ENCODE data around the gene DEPP1. TPM values are rescaled to one million over a fixed set of nuclear protein-coding genes. Genes with fewer than 3 reads are reported as not detected.

Gene DEPP1
- total and polyA plus RNA-seq, 2 experiments from 2014 or later = 0.37 to 1.3 TPM

DNA sequence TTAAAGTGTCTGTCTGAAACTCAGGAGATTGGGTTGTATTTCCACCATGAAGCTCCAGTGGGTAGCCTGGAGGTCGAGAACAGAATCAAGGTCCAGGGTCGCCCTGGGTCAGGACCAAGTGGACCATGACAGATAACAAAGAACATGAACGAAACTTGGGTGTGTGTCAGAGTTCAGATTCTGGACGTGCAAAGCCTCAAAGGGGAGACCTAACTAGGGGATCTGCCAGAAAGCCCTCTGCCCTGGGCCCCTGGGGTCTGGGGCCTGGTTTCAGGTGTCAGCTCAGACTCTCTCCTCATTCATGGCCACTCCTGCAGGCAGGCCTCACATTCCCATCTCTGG lies 17.4 kb downstream of the DEPP1 start:
- Histone ChIP-seq H3K27ac (ENCODE audit: low read depth) (no peak overlapping the region), H3K9me2 (ENCODE audit: insufficient read depth) (peaks cover 6% of the 10 kb centered on the region; the same call in 1 of the 2 replicates), H4K20me1 (replicated peaks; ENCODE audit: insufficient read depth) (no peaks in the 10 kb centered on the region), H3F3A (replicated peaks; ENCODE audit: low read depth) (peaks cover 6% of the 10 kb centered on the region; the same call in 1 of the 2 replicates), H3K36me3 (ENCODE audit: insufficient read depth) (no peaks in the 10 kb centered on the region), H3K4me1 (ENCODE audit: insufficient read depth) (peaks cover 66% of the 10 kb centered on the region), H3K27me3 (ENCODE audit: insufficient read depth) (peaks cover 9% of the 10 kb centered on the region), H3K4me2 (peak overlapping the region; percentile 93), H3K79me2 (replicated peaks; ENCODE audit: insufficient read depth) (no peaks in the 10 kb centered on the region), H3K4me3 (peak overlapping the region; percentile 76; the same call in 1 of the 2 replicates), H2AFZ (no peak overlapping the region)
- no peak overlapping the region for H3K27ac Mint-ChIP-seq
- H3K9me3 Mint-ChIP-seq = no peaks in the 10 kb centered on the region; the same call in 1 of the 3 replicates
- TF ChIP-seq, protein P1, sequence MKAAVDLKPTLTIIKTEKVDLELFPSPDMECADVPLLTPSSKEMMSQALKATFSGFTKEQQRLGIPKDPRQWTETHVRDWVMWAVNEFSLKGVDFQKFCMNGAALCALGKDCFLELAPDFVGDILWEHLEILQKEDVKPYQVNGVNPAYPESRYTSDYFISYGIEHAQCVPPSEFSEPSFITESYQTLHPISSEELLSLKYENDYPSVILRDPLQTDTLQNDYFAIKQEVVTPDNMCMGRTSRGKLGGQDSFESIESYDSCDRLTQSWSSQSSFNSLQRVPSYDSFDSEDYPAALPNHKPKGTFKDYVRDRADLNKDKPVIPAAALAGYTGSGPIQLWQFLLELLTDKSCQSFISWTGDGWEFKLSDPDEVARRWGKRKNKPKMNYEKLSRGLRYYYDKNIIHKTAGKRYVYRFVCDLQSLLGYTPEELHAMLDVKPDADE (IDR thresholded peaks at IDR 0.05) = no peak
- TF ChIP-seq JUNB (IDR thresholded peaks at IDR 0.05; ENCODE audit: unreplicated experiment) (no peak), ZNF331 (CRISPR knock-in tag; IDR thresholded peaks at IDR 0.05; ENCODE audit: low read depth) (no peak), STAT1 (IDR thresholded peaks at IDR 0.05; ENCODE audit: unreplicated experiment) (no peak), NANOG (IDR thresholded peaks at IDR 0.05; ENCODE audit: borderline replicate concordance) (no peak), EZH2phosphoT487 (IDR thresholded peaks at IDR 0.05; ENCODE audit: unreplicated experiment) (no peak), EZH2 (IDR thresholded peaks at IDR 0.05; ENCODE audit: low read depth, unreplicated experiment) (no peak), POLR2AphosphoS5 (IDR thresholded peaks at IDR 0.05; ENCODE audit: low read depth) (no peak), ZNF114 (CRISPR knock-in tag; IDR thresholded peaks at IDR 0.05) (no peak), CREB1 (CRISPR knock-in tag; IDR thresholded peaks at IDR 0.05; ENCODE audit: low read depth) (no peak)
- TF ChIP-seq, protein P2, sequence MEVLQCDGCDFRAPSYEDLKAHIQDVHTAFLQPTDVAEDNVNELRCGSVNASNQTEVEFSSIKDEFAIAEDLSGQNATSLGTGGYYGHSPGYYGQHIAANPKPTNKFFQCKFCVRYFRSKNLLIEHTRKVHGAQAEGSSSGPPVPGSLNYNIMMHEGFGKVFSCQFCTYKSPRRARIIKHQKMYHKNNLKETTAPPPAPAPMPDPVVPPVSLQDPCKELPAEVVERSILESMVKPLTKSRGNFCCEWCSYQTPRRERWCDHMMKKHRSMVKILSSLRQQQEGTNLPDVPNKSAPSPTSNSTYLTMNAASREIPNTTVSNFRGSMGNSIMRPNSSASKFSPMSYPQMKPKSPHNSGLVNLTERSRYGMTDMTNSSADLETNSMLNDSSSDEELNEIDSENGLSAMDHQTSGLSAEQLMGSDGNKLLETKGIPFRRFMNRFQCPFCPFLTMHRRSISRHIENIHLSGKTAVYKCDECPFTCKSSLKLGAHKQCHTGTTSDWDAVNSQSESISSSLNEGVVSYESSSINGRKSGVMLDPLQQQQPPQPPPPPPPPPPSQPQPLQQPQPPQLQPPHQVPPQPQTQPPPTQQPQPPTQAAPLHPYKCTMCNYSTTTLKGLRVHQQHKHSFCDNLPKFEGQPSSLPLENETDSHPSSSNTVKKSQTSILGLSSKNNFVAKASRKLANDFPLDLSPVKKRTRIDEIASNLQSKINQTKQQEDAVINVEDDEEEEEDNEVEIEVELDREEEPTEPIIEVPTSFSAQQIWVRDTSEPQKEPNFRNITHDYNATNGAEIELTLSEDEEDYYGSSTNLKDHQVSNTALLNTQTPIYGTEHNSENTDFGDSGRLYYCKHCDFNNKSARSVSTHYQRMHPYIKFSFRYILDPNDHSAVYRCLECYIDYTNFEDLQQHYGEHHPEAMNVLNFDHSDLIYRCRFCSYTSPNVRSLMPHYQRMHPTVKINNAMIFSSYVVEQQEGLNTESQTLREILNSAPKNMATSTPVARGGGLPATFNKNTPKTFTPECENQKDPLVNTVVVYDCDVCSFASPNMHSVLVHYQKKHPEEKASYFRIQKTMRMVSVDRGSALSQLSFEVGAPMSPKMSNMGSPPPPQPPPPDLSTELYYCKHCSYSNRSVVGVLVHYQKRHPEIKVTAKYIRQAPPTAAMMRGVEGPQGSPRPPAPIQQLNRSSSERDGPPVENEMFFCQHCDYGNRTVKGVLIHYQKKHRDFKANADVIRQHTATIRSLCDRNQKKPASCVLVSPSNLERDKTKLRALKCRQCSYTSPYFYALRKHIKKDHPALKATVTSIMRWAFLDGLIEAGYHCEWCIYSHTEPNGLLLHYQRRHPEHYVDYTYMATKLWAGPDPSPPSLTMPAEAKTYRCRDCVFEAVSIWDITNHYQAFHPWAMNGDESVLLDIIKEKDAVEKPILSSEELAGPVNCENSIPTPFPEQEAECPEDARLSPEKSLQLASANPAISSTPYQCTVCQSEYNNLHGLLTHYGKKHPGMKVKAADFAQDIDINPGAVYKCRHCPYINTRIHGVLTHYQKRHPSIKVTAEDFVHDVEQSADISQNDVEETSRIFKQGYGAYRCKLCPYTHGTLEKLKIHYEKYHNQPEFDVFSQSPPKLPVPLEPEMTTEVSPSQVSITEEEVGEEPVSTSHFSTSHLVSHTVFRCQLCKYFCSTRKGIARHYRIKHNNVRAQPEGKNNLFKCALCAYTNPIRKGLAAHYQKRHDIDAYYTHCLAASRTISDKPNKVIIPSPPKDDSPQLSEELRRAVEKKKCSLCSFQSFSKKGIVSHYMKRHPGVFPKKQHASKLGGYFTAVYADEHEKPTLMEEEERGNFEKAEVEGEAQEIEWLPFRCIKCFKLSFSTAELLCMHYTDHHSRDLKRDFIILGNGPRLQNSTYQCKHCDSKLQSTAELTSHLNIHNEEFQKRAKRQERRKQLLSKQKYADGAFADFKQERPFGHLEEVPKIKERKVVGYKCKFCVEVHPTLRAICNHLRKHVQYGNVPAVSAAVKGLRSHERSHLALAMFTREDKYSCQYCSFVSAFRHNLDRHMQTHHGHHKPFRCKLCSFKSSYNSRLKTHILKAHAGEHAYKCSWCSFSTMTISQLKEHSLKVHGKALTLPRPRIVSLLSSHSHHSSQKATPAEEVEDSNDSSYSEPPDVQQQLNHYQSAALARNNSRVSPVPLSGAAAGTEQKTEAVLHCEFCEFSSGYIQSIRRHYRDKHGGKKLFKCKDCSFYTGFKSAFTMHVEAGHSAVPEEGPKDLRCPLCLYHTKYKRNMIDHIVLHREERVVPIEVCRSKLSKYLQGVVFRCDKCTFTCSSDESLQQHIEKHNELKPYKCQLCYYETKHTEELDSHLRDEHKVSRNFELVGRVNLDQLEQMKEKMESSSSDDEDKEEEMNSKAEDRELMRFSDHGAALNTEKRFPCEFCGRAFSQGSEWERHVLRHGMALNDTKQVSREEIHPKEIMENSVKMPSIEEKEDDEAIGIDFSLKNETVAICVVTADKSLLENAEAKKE (CRISPR knock-in tag; IDR thresholded peaks at IDR 0.05) = no peak
- TF ChIP-seq, protein P3, sequence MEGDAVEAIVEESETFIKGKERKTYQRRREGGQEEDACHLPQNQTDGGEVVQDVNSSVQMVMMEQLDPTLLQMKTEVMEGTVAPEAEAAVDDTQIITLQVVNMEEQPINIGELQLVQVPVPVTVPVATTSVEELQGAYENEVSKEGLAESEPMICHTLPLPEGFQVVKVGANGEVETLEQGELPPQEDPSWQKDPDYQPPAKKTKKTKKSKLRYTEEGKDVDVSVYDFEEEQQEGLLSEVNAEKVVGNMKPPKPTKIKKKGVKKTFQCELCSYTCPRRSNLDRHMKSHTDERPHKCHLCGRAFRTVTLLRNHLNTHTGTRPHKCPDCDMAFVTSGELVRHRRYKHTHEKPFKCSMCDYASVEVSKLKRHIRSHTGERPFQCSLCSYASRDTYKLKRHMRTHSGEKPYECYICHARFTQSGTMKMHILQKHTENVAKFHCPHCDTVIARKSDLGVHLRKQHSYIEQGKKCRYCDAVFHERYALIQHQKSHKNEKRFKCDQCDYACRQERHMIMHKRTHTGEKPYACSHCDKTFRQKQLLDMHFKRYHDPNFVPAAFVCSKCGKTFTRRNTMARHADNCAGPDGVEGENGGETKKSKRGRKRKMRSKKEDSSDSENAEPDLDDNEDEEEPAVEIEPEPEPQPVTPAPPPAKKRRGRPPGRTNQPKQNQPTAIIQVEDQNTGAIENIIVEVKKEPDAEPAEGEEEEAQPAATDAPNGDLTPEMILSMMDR (conservative IDR thresholded peaks at IDR 0.05; ENCODE audit: low read depth in 2 of 2) = no peak
- TF ChIP-seq, protein P4, sequence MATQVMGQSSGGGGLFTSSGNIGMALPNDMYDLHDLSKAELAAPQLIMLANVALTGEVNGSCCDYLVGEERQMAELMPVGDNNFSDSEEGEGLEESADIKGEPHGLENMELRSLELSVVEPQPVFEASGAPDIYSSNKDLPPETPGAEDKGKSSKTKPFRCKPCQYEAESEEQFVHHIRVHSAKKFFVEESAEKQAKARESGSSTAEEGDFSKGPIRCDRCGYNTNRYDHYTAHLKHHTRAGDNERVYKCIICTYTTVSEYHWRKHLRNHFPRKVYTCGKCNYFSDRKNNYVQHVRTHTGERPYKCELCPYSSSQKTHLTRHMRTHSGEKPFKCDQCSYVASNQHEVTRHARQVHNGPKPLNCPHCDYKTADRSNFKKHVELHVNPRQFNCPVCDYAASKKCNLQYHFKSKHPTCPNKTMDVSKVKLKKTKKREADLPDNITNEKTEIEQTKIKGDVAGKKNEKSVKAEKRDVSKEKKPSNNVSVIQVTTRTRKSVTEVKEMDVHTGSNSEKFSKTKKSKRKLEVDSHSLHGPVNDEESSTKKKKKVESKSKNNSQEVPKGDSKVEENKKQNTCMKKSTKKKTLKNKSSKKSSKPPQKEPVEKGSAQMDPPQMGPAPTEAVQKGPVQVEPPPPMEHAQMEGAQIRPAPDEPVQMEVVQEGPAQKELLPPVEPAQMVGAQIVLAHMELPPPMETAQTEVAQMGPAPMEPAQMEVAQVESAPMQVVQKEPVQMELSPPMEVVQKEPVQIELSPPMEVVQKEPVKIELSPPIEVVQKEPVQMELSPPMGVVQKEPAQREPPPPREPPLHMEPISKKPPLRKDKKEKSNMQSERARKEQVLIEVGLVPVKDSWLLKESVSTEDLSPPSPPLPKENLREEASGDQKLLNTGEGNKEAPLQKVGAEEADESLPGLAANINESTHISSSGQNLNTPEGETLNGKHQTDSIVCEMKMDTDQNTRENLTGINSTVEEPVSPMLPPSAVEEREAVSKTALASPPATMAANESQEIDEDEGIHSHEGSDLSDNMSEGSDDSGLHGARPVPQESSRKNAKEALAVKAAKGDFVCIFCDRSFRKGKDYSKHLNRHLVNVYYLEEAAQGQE (IDR thresholded peaks at IDR 0.05; ENCODE audit: unreplicated experiment) = no peak
- H3K36me3 Mint-ChIP-seq (ENCODE audit: low read depth) = peaks cover 9% of the 10 kb centered on the region; the same call in 2 of the 3 replicates
- peak overlapping the region; percentile 14; the same call in 1 of the 3 replicates for H3K4me3 Mint-ChIP-seq
- DNase-seq (ENCODE audit: low spot score) = no peak
- H3K27me3 Mint-ChIP-seq (ENCODE audit: insufficient read depth, low read depth, poor library complexity) = peaks cover 27% of the 10 kb centered on the region
- no peak for ATAC-seq
- peaks cover 74% of the 10 kb centered on the region for H3K4me1 Mint-ChIP-seq
